Measurements from ENCODE around the gene PDE6G.
"Not testable (repeated sequence)": the region's sequence is repeated elsewhere in the genome, so short reads cannot be mapped to it uniquely, and the experiment has no call there.

PDE6G gene

GRCh38 chr17:81630274-81630673, 26.1 kb downstream of the PDE6G start:
- no peak for DNase-seq

DNA sequence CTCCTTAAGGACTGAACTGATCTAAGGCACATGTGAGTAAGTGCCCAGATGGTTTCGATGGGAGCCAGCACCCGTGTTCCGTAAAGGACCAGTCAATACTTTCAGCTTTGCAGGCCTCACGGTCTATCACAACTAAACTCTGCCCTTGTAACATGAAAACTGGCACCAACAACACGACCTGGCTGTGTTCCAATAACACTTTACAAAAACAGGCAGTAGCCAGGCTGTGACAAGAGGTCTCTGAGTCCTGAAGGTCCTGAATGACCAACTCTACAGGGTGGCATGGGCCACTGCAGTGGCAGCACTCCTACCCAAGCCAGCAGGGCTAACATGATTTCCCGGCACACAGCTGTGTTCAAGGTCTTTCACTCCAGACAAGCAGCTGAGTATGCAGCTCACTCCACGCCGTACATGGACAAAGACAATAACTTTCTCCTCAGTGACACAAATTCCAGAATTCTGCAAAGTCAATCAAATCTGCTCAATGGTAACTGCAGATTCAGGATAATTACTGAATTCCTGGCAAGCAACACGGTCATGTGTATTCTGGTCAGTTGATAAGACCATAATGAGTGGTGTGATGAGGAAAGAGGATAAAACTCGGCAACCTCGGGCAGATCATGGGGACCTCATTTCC, 34.7 kb downstream of the PDE6G start:
- DNase-seq: no peak

GRCh38 chr17:81618307-81618706, 38.0 kb downstream of the PDE6G start:
- DNase-seq: not testable (repeated sequence)

DNA sequence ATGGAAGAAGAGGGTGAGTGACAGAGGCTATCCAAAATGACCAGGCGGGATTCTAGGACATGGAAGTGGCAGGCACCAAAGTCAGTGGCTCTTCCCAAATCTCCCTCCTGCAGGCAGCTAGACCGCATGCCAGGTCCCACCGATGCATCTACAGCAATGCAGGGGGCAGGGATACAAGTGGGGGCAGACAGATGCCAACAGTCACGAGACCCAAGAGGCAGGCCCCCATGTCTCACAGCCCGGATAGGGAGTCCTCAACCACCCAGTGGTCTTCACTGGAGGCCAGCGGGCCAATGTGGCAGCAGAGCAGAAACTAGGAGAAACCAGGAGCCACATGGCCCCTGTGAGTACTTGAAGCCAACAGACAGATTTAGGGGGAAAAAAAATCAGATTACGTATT, 39.5 kb downstream of the PDE6G start:
- no peak for DNase-seq

GRCh38 chr17:81615401-81615930, 40.9 kb downstream of the PDE6G start:
- DNase-seq: no peak

GRCh38 chr17:81612172-81612970, 44.0 kb downstream of the PDE6G start:
- DNase-seq: no peak

GRCh38 chr17:81609541-81610311, 46.6 kb downstream of the PDE6G start:
- no peak for DNase-seq

DNA sequence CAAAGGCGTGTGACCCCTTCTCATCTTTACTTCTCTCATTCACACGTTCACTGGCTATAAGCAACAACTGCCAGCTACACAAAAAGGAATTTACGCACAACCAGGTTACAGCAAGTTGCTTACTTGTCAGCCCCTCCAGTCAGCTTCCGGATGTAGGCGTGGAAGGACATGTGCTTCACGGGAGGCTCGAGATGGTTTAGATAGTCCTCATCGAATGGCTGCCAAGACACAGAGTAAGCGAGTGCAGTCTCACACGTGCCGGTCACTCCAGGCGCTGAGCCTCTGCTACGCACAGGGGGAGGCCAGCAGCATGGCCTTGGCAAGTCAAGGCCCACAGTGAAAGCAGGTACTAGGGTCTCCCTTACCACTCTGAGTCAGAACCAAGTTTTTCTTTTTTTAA, 47.7 kb downstream of the PDE6G start:
- no peak for DNase-seq

DNA sequence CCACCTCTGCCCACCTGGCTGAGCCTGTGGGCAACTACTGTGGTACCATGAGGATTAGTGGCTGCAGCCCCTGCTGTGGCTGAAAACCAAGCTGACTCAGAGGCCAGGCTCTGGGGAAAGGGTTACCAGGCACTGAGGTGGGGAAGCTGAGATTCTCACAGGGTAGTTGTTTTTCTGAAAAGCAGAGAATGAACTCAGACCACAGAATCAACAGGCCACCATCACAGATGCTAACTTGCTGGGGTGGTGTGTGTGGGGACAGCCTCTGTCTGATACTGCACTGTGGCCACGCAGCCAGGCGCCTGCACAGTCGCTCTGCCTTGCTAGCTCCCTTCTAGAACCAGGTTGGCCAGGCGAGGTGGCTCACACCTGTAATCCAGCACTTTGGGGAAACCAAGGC, 48.3 kb downstream of the PDE6G start:
- no peak for DNase-seq

GRCh38 chr17:81607431-81607830, 48.9 kb downstream of the PDE6G start:
- DNase-seq: no peak

GRCh38 chr17:81603846-81604610, 52.3 kb downstream of the PDE6G start:
- DNase-seq: no peak

DNA sequence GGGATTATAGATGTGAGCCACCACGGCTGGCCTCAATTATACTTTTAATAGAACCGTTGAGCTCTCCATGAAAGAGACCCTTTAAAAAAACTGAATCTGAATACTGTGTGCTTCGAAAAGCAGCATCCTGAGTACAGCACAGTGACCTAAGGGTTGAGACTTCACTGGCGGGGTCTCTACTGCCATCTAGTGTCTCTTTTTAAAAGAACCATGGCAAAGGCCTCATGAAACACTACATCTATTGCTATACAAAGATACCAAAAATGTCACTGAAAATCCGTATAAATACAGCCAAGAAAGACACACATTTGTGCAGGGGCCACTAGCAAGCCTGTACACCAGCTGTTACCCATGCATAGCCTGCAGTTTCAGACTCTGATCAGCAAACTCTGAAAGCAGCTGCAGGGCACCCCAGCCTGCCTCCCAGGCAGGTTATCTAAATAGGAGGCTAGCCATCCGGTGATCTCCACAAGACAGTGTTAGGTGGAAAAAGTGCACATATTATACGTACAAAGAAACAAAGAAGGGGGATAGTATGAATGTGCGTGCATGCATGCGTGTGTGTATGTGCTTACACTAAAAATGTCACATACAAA, 54.7 kb downstream of the PDE6G start:
- peak; percentile 29 for DNase-seq

Measured in effector CD4-positive, alpha-beta T cell (primary cell).